GM19468 (cell line): ENCODE results near the gene MAGIX.
A peak's percentile ranks its signal among the peaks of the same experiment; 100 is the strongest.

ENCODE experiments used
- ATAC-seq: cut with Tn5 transposase; IDR thresholded peaks from one replicate; pipeline ENCODE4 v1.9.1; 2021; ENCODE audit warnings: mild to moderate bottlenecking, moderate library complexity, moderate number of reproducible peaks; ENCODE audit not compliant: unreplicated experiment; ENCODE audit errors: extremely low read depth

Gene MAGIX

DNA sequence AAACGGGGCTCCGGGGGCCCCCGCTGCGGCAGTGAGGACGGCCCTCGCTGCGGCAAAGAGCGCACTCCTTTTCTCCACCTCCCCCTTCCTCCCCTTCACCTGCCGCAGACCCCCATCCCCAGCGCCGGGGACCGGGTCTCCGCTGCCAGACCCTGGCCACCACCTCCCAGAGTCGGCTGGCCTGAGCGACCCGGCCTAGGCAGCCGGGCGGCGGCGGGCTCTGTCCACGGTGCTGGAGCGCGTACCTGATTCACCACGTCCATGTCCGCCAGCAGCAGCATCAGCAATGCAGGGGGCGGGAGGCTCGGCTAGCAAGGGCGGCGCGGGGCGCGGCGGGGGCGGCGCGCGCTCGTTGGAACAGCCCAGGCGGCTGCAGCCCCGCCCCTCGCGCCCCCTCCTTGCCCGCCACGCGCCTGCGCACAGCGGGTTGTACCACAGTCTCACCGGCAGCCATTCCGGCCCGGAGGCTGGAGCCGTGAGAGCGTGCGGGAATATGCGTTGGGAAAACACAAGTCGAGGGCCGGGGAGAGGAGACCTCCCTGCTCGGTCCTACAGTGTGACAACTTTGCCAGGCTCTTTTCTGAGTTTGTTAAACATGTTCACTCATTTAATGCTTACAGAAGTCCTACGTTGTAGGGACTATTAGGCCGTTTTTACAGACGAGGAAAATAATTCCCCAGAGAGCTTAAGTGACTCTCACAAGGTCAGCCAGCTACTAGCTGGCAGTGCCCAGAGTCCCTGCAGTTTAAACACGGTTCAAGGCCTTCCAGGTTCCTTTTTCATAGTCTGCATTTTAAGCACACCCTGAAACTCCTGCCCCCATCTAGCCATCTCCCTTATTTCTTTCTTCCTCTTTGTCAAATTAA lies 37.6 kb downstream of the MAGIX start, which contains the start of gene SYP:
TSS of gene SYP (minus strand) at position 288 of the 866 bp plus-strand sequence. CDS start at position 281, 7 bp downstream.
- ATAC-seq = peak; percentile 70

DNA sequence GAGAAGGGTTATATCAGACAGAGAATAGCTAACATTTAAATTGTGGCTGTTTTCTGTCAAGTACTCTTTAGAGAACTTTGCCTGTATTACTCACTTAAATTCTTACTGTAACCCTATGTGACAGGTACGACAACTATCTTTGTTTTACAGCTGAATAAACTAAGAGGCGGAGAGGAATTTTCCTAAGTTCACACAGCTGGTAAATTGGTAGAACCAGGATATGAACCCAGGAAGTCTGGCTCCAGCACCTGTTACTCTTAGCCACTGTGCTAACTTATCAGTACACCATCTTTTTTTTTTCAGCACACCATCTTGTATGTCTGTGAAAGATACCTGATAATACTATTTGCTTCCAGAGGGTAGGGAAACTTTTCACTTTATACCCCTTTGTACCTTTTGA lies 39.5 kb downstream of the MAGIX start:
- ATAC-seq = no peak

DNA sequence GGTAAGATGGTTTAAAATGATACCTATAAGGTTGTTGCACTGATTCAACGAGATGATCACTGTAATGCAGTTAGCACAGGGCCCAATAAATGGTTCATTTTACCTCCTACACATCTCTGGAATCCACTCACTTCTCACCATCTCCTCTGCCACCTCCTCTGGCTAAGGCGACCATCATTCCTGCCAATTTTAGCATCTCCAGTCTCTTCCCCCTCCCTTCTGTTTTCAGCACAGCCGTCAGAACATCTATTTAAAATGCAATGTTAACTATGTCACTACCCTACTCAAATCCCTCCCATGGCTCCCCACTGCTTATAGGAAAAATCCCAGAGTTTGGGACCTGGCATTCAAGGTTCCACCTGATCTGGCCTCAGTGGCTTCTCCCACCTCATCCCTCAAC lies 41.0 kb downstream of the MAGIX start:
- ATAC-seq = no peak

DNA sequence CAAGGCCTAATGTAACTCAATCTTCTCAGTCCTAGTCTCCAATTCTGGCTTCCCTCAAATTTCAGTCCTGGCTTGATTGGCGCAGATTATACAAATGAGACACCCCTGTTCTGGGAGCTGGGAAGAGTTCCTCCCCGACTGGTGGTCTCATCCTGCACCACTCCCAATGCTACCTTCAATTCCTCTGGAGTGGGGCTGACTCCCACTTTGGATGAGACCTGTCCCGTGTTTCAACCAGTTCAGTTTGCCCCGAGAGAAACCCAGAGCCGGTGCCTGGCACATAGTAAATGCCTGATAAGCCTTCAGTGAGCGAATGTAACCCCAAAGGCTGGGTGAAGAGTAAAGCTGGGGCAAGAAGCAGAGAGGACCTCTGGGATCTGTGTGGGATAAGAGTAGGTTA lies 41.5 kb downstream of the MAGIX start:
- ATAC-seq = no peak

DNA sequence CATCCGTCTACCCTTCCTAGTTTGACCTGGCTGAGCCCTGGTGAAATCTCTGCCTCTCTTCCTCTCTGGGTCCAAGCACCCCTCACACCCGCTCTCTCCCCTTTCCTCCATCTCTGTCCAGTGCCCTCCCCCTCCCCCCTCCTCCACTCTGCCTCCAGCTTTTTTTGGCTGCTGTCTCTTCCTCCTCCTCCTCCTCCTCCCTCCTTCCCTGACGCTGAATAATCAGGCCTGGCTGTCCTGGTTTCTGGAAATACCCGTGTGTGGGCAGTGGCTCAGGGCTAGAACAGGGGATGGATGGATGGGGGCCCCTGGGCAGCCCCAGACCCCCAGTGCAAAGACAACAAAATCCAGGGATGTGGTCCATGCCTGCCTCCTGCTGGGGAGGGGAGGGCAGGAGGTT lies 42.2 kb downstream of the MAGIX start:
- ATAC-seq = no peak

DNA sequence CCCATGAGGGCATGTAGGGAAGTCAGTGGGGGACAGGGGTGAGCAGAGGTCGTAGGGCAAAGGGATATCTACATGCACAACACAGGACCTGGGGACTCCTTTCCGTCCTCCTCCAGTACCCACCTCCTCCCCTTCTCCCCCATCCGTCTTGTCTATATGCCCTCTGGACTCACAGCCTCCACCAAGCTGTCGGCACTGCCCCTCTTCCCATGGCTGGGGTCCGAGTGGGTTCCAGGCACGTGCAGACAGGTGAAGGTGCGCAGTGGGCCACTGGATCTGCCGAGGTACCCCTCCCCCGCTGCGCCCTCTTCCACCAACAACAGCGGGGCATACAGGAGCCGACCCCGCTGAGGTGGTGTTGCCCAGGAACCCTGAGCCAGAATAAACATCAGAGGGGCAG lies 42.9 kb downstream of the MAGIX start:
- ATAC-seq = no peak

DNA sequence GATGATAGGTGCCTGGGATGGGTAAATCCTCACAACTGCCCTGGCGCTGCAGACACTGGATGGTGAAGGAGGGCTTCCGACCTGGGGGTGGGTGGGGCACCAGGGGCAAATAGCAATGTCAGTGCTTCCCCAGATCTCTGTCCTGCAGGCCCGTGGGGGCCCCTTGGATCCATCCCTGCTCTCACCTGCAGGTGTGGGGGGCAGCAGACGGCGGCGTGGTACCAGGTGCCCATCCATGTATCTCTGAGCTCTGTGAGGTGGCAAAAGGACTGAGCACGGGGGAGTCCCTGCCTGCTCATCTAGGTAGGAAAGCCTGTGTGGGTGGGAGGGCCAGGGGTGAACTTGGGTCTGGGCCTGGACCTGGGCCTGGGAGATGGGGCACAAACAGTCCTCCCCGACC lies 44.0 kb downstream of the MAGIX start:
- ATAC-seq = no peak

DNA sequence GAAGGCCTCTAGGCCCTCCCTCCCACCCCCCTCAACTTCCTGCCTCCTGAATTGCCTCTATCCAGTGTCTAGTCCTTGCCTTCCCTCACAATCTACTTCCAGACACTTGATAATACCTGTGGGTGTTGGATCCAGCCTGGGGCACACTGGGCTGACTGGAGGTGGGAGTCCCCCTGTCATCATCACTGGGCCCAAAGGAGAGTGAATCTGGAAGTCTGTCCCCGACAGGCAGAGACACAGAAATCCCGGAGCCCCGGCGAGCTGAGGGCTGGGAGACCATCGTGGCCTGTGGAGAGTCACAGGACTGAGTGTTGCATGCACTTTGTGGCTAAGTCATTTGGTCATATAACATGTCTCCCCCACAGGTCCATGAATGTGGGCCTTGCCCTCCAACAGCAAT lies 45.8 kb downstream of the MAGIX start:
- ATAC-seq = no peak

DNA sequence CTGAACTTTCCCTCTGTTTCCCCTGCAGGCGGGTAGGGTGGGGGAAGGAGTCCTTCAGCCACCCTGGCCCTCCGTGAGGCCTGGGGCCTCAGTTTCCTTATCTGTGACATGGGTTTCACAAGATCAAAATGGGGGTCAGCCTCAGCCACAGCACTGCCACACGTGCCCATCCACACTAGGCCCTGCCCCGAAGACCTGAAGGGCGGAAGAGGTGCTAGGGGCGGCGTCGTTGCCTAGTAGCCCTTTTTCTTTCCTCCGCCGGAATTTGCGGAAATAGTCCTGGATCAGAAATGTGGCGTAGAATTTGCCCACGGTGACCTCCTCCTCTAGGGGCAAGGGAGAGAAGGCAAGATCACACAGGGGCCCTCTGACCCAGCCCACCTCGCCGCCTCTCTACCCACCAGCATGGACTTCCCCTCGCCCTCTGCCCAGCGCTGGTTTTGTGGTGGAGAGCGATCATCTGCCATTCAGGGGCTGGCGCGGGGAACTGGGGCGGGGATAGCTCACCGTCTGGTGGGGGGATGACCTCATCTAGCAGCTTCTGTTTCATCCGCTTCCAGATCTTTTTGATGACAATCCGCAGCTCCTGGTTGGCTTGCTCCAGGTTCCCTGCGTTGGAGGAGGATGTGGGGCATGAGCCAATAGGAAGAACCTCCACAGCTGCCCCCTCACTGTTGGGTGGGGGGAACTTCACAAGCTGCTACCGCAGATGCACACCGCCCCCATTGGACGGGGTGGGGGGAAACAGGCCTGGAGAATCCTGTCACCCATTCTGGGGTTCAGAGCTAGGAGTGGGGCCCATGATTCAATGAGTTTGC lies 47.1 kb downstream of the MAGIX start:
- ATAC-seq = no peak

DNA sequence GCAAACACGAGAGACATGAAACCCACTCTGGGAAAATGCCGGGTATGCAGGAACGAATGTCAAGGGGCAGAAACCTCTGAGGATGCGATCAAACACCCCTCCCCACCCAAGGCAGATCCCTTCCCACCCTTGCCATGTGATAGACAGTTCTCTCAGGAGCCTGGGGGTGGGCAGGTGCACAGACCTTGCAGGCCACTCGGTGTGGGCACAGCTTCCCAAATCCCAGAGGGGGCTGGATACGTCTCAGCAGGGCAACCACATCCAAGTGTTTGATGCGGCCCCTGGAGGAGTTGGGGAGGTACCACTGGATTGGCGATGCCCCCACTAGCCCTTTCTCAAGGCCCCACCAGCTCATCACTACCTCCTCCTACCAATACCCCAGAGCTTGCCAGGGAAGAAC lies 47.8 kb downstream of the MAGIX start:
- ATAC-seq = no peak

DNA sequence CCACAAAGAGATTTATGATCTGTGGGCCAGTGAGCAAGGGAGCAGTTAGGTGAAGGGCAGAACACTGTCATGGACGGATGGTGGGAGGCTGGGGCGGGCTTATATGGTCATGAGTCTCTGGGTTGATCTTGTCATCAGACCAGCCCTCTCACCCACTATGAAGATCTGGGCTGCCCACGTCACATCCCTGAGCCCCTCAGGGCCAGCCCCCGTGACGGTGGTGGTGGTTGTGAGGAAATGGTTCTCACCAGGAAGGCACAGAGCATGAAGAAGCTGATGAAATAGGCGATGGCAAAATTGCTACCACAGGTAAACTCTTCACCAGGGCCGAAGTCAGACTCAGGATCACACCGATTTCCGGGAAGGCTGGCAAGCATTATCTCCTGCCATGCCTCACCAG lies 48.5 kb downstream of the MAGIX start:
- ATAC-seq = no peak

DNA sequence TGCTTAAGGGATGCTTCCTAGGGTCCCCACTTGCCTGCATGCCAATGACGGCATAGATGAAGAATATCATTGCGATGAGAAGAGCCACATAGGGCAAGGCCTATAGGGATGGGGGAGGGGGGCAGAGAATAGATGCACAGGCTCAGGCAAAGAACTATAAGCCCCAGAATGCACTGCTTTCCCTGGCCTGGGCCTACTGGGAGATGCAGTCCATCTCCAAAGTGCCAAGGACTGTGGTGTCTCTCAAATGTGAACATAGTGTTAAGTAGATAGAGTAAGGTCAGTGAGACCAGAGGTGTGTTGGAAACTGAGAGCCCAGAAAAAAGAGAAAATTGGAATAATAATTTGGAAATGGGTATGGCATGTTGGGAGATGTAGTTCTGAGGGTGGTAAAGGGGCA lies 49.7 kb downstream of the MAGIX start:
- no peak for ATAC-seq

DNA sequence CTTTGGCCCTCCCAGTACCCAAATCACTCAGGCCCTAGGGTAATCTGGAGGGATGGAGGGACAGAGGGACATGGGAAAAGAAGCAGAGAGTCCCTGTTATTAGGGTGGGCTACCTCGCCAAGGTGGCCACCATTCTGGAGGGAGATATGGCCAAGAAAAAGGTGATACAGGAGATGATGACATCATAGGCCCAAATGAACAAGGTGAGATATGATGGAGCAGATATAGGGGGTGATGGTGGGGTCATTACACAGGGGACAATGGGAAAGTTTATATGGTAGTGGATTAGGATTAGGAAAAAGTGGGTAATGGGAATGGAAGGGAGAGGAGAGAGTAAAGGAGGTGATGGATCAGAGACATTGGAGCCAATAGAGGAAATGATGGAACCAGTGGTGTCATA lies 50.3 kb downstream of the MAGIX start:
- no peak for ATAC-seq

DNA sequence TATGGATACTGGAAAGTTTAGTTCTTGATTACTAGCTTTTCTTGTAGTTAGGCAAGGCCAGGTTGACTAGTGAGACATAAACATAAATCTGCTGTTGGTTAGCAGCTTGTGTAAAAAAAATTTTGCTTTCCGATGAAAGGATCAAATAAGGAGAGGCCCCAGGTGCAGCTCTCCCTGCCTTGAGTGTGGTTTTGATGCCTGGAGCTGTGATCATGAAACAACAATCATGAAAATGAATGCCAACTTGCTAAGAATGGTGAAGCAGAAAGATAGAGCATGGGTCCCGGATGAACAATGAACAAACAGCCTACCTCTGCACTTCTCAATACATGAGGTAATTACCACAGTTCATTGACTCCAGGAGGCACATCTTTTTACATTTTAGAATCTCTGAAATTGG lies 51.9 kb downstream of the MAGIX start:
- ATAC-seq = no peak

DNA sequence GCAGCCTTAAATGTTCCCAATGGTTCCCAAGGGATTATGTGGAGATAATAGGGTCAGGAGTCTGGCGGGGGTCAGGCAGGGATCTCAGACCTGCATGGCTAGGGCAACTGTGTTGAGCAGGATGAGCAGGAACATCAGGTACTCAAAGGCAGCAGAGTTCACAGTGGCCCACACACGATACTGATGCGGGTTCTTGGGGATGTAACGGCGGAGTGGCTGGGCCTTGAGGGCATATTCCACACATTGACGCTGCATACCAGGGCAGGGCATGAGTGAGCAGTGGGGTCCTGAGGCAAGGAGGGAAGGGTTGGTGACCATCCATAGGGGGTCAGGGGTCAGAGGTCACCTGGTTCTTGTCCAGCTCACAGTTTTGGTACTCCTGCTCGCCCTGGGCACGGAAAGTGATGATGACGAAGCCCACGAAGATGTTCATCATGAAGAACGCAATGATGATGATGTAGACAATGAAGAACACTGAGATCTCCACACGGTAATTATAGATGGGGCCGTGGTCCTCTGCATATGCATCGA lies 52.5 kb downstream of the MAGIX start:
- no peak for ATAC-seq
